PC-3 (cell line): ENCODE results near the gene KNDC1.

Experiments
- CTCF ChIP-seq: fragments of 300-600 bp; sonication (generic); conservative IDR thresholded peaks from 2 replicates; pipeline ENCODE4 v1.5.1; 2017; ENCODE audit warnings: antibody characterized with exemption, low read depth, mild to moderate bottlenecking, low read length
- EZH2 ChIP-seq: fragments of 300-600 bp; sonication (generic); IDR thresholded peaks from one replicate; pipeline ENCODE4 v1.6.1; 2017; ENCODE audit warnings: antibody characterized with exemption, mild to moderate bottlenecking, low read length; ENCODE audit not compliant: unreplicated experiment
- EZH2phosphoT487 ChIP-seq: fragments of 300-600 bp; sonication (generic); IDR thresholded peaks from 2 replicates; pipeline ENCODE4 v1.6.1; 2018; ENCODE audit warnings: mild to moderate bottlenecking, antibody characterized with exemption, low read length, borderline replicate concordance

GRCh38 chr10:133273534-133274143, 113.6 kb downstream of the KNDC1 start:
- TF ChIP-seq CTCF: no peak
- no peak for TF ChIP-seq EZH2phosphoT487
- no peak for TF ChIP-seq EZH2
